Measurements from ENCODE around the gene AKT1. TPM values are rescaled to one million over a fixed set of nuclear protein-coding genes. Genes with fewer than 3 reads are reported as not detected.

AKT1 gene
- total RNA-seq, 3 donors from 2014 or later: 91.9 to 119 (median 116) TPM

DNA sequence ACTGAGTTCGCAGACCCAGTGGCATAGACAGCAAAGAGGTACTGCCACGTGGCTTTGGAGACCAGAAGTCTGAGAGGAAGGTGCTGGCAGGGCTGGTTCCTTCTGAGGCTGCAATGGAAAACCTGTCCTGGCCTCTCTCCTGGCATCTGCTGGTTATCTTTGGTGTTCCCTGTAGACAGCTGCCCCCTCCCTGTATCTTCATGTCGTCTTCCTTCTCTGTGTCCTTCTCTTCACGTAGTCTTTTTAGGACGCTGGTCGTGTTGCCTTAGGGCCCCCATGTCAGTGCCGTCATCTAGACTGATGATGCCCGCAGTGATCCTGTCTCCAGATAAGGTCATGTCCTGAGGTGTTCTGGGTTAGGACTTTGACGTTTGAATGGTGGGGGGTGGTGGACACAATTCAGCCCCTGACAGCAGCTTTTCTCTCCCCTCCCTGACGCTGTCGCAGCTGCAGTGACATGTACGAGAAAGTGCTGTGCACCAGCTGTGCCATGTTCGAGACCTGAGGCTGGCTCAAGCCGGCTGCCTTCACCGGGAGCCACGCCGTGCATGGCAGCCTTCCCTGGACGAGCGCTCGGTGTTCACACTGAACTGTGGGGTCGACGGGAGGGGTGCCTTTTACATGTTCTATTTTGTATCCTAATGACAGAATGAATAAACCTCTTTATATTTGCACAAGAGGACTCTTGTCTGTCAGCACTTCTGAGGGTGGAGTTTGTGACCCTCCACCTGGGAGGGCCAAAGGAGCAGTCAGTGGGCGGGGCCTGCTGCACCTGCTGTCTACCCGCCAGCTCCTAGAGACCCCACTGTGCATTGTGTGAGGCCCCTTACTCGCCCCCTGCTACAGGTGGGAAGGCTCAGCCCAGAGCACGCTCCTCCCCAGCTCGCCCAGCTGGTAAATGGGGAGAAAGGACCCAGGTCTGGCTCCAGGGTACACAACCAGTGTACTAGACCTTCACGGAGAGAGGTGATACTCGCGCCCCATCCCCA lies 36.3 kb downstream of the AKT1 start:
- intact Hi-C loops (cut with DNase I; ENCODE audit: low total_unique reads): no loop called here
- Histone ChIP-seq H3K27ac (no peak overlapping the region), H3K36me3 (peaks cover 4% of the 10 kb centered on the region), H3K27me3 (no peaks in the 10 kb centered on the region), H3K9me3 (no peaks in the 10 kb centered on the region), H3K4me1 (peaks cover 0 to 3% of the 10 kb centered on the region in 2 donors), H3K4me3 (no peak overlapping the region)
- no peak for DNase-seq (ENCODE audit: low spot score in 2 of 2)
- TF ChIP-seq CTCF (IDR thresholded peaks at IDR 0.05) (no peak), POLR2AphosphoS5 (IDR thresholded peaks at IDR 0.05) (no peak), POLR2A (IDR thresholded peaks at IDR 0.05) (no peak)

DNA sequence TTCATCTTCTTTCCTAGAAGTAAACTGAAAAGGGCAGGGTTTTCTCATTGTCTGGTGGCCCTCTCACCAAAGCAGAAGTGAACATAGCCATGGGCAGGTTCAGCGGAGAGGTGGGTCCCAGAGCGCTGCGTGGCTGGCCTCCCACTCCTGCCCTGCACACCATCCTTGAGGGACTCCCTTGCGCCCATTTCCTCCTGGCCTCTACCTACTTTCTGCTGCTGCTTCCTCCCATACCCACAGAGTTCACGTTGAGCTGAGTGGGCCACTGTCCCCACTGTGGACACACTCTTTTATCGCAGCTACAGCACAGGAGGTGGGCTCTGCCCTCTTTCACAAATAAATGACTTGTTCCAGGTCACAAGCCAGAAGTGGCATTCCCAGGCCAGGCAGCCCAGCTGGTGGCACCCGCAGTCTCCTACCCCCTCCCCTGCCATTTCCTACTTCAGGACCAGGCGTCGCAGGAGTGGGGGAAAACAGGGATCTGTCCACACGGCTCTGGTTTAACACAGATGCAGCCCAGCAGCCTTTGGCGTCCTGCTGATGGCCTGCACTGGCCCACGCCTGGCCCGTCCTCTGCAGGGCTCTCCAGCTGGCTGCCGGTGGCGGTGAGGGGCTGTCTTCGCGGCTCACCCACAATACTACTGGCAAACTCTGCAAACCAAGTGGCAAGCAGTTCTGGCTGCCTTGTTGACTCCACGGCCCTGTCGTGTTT lies 37.7 kb downstream of the AKT1 start:
- H3K9me3 ChIP-seq: no peaks in the 10 kb centered on the region
- intact Hi-C loops (cut with DNase I; ENCODE audit: low total_unique reads): no loop called here
- H3K4me1 ChIP-seq: peaks cover 0 to 9% of the 10 kb centered on the region in 2 donors
- no peak for DNase-seq (ENCODE audit: low spot score in 2 of 2)
- H3K4me3 ChIP-seq: no peak overlapping the region
- H3K27me3 ChIP-seq: no peaks in the 10 kb centered on the region
- TF ChIP-seq POLR2AphosphoS5 (IDR thresholded peaks at IDR 0.05) (no peak), CTCF (IDR thresholded peaks at IDR 0.05) (no peak), POLR2A (IDR thresholded peaks at IDR 0.05) (no peak)
- H3K36me3 ChIP-seq: peaks cover 4% of the 10 kb centered on the region
- no peak overlapping the region for H3K27ac ChIP-seq

- intact Hi-C loops (cut with DNase I; ENCODE audit: low total_unique reads): no loop called here
- Histone ChIP-seq H3K9me3 (no peaks in the 10 kb centered on the region), H3K4me3 (no peak overlapping the region), H3K27me3 (no peaks in the 10 kb centered on the region), H3K36me3 (peaks cover 4% of the 10 kb centered on the region), H3K4me1 (peaks cover under 1 to 9% of the 10 kb centered on the region in 2 donors), H3K27ac (no peak overlapping the region)
- no peak for DNase-seq (ENCODE audit: low spot score in 2 of 2)
- TF ChIP-seq POLR2AphosphoS5 (IDR thresholded peaks at IDR 0.05): no peak
- no peak for TF ChIP-seq CTCF (IDR thresholded peaks at IDR 0.05)
- no peak for TF ChIP-seq POLR2A (IDR thresholded peaks at IDR 0.05)
Measured at GRCh38 chr14:104757238-104757585, 38.3 kb downstream of the AKT1 start.

DNA sequence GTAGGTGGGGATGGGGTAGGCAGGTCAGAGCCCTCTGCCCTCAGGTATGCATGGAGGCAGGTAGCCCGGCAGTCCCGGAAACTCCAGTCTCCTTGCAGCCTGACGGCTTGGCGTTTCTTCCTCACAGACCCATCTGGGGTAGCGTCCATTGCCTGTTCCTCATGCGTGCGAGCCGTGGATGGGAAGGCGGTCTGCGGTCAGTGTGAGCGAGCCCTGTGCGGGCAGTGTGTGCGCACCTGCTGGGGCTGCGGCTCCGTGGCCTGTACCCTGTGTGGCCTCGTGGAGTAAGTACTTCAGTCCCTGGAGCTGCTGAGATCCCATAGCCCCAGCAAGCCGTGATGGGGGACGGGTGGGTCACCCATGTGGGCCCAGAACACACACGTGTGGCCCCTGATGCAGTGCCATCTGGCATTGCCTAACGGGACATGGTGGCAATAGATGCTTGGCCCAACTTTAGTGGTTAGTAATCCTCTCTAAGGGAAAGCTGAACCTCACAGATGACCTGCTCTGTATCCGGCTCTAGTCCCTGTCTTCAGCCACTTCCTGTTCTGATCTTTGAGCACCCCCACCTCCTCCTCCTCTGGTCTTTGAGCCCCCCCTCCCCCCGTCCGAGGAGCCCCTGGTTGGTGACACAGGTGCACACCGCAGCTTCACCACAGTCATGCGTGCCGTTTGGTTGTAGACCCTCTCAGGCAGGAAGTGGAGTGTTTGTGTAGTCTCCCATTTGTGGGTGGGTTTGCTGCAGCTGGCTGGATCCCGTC lies 38.9 kb downstream of the AKT1 start:
- intact Hi-C loops (cut with DNase I; ENCODE audit: low total_unique reads): no loop called here
- TF ChIP-seq CTCF (IDR thresholded peaks at IDR 0.05): no peak
- TF ChIP-seq POLR2AphosphoS5 (IDR thresholded peaks at IDR 0.05): no peak
- no peak for TF ChIP-seq POLR2A (IDR thresholded peaks at IDR 0.05)
- DNase-seq (ENCODE audit: low spot score in 2 of 2): no peak
- Histone ChIP-seq H3K4me1 (peaks cover 3 to 9% of the 10 kb centered on the region in 2 donors), H3K27ac (no peak overlapping the region), H3K4me3 (no peak overlapping the region), H3K9me3 (no peaks in the 10 kb centered on the region), H3K36me3 (peaks cover 4% of the 10 kb centered on the region), H3K27me3 (no peaks in the 10 kb centered on the region)
